ENCODE data around the gene TEX51.

- TF ChIP-seq, protein P1, sequence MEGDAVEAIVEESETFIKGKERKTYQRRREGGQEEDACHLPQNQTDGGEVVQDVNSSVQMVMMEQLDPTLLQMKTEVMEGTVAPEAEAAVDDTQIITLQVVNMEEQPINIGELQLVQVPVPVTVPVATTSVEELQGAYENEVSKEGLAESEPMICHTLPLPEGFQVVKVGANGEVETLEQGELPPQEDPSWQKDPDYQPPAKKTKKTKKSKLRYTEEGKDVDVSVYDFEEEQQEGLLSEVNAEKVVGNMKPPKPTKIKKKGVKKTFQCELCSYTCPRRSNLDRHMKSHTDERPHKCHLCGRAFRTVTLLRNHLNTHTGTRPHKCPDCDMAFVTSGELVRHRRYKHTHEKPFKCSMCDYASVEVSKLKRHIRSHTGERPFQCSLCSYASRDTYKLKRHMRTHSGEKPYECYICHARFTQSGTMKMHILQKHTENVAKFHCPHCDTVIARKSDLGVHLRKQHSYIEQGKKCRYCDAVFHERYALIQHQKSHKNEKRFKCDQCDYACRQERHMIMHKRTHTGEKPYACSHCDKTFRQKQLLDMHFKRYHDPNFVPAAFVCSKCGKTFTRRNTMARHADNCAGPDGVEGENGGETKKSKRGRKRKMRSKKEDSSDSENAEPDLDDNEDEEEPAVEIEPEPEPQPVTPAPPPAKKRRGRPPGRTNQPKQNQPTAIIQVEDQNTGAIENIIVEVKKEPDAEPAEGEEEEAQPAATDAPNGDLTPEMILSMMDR (IDR thresholded peaks at IDR 0.05; ENCODE audit: extremely low read depth in 1 of 2, insufficient read depth in 1 of 2, low read depth in 1 of 2, low read length in 2 of 2): no peak
- no peak for TF ChIP-seq POLR2AphosphoS5 (IDR thresholded peaks at IDR 0.05; ENCODE audit: insufficient read depth, low read depth, low read length)
- no peak for TF ChIP-seq POLR2A (IDR thresholded peaks at IDR 0.05; ENCODE audit: low read depth, low read length)
- no peak for TF ChIP-seq EZH2 (IDR thresholded peaks at IDR 0.05; ENCODE audit: borderline replicate concordance, low read depth, low read length, severe bottlenecking)
- TF ChIP-seq JUN (IDR thresholded peaks at IDR 0.05; ENCODE audit: borderline replicate concordance, insufficient read depth, insufficient read length, low read depth): no peak
These were observed 46.4 kb downstream of the TEX51 start for GRCh38 chr2:126945118-126945517.

All from endothelial cell of umbilical vein (primary cell).